ENCODE results near the gene LRRC40. TPM values are rescaled to one million over a fixed set of nuclear protein-coding genes. Genes with fewer than 3 reads are reported as not detected.
A peak's percentile ranks its signal among the peaks of the same experiment; 100 is the strongest.

LRRC40 gene
- total RNA-seq, 1 experiment from 2014 or later, result 15.9 TPM

DNA sequence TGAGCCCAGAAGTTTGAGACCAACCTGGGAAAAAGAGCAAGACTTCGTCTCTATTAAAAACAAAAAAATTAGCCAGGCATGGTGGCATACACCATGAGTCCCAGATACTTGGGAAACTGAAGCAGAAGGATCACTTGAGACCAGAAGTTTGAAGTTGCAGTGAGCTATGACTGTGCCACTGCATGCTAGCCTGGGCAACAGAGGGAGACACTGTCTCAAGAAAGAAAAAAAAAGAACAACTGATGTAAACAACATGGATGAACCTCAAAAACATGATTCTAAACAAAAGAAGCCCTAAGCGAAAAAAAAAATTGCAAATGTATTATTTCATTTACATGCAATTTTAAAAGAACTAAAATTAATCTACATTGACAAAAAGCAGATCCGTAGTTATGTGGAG lies 9.0 kb downstream of the LRRC40 start:
- Histone ChIP-seq H3K9me3 (ENCODE audit: control insufficient read depth, insufficient read depth, low read depth, low read length) (no peaks in the 10 kb centered on the region), H3K27ac (ENCODE audit: low read length) (no peak overlapping the region), H3K36me3 (ENCODE audit: control insufficient read depth, insufficient read depth, low read length) (no peaks in the 10 kb centered on the region), H3K27me3 (ENCODE audit: control insufficient read depth, insufficient read depth, low read length) (no peaks in the 10 kb centered on the region), H3K4me1 (ENCODE audit: control insufficient read depth, insufficient read depth, low read length) (no peaks in the 10 kb centered on the region), H3K4me3 (ENCODE audit: low read depth in 2 of 2, low read length in 2 of 2) (no peak overlapping the region)
- no peak for ATAC-seq
- intact Hi-C loops (cut with micrococcal nuclease; ENCODE audit: unreplicated experiment) (no loop called here), in situ Hi-C loops (cut with HindIII; ENCODE audit: low pct_unique_long_range_greater_than_20kb, low sequenced_read_pairs) (no loop called here)
- TF ChIP-seq, protein P1, sequence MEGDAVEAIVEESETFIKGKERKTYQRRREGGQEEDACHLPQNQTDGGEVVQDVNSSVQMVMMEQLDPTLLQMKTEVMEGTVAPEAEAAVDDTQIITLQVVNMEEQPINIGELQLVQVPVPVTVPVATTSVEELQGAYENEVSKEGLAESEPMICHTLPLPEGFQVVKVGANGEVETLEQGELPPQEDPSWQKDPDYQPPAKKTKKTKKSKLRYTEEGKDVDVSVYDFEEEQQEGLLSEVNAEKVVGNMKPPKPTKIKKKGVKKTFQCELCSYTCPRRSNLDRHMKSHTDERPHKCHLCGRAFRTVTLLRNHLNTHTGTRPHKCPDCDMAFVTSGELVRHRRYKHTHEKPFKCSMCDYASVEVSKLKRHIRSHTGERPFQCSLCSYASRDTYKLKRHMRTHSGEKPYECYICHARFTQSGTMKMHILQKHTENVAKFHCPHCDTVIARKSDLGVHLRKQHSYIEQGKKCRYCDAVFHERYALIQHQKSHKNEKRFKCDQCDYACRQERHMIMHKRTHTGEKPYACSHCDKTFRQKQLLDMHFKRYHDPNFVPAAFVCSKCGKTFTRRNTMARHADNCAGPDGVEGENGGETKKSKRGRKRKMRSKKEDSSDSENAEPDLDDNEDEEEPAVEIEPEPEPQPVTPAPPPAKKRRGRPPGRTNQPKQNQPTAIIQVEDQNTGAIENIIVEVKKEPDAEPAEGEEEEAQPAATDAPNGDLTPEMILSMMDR (IDR thresholded peaks at IDR 0.05), result peak; percentile 9; the same call in 1 of the 2 replicates
- TF ChIP-seq POLR2AphosphoS5 (IDR thresholded peaks at IDR 0.05; ENCODE audit: low read depth, low read length), result no peak
- TF ChIP-seq SIN3A (IDR thresholded peaks at IDR 0.05; ENCODE audit: borderline replicate concordance, insufficient read depth, low read depth, low read length), result no peak
- no peak for TF ChIP-seq TCF7L2 (IDR thresholded peaks at IDR 0.05; ENCODE audit: low read depth, low read length)
- POLR2A ChIA-PET, result no interaction called here
- CTCF ChIA-PET, result no interaction called here
- no TSS peak for BruUV-seq (replicated peaks)
- no peak for DNase-seq (ENCODE audit: low read depth, low spot score)

DNA sequence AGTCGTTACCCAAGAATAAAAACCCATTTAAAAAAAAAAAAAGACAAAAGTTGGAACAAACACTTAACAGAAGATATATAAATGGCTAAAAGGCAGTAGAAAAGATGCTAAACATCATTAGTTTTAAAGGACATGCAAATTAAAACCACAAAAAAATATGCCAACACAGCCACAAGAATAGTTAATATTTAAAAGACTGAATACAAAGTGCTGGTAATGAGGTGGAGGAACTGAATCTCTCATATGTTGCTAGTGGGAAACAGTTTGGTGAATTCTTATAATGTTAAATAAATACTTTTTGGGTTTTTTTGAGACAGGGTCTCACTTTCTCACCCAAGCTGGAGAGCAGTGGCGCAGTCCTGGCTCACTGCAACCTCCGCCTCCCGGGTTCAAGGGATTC lies 10.0 kb downstream of the LRRC40 start:
- Histone ChIP-seq H3K27me3 (ENCODE audit: control insufficient read depth, insufficient read depth, low read length) (no peaks in the 10 kb centered on the region), H3K27ac (ENCODE audit: low read length) (no peak overlapping the region), H3K4me1 (ENCODE audit: control insufficient read depth, insufficient read depth, low read length) (no peaks in the 10 kb centered on the region), H3K9me3 (ENCODE audit: control insufficient read depth, insufficient read depth, low read depth, low read length) (no peaks in the 10 kb centered on the region), H3K36me3 (ENCODE audit: control insufficient read depth, insufficient read depth, low read length) (no peaks in the 10 kb centered on the region), H3K4me3 (ENCODE audit: low read depth in 2 of 2, low read length in 2 of 2) (no peak overlapping the region)
- intact Hi-C loops (cut with micrococcal nuclease; ENCODE audit: unreplicated experiment), result no loop called here
- TF ChIP-seq TCF7L2 (IDR thresholded peaks at IDR 0.05; ENCODE audit: low read depth, low read length), result no peak
- no peak for TF ChIP-seq SIN3A (IDR thresholded peaks at IDR 0.05; ENCODE audit: borderline replicate concordance, insufficient read depth, low read depth, low read length)
- TF ChIP-seq, protein P2, sequence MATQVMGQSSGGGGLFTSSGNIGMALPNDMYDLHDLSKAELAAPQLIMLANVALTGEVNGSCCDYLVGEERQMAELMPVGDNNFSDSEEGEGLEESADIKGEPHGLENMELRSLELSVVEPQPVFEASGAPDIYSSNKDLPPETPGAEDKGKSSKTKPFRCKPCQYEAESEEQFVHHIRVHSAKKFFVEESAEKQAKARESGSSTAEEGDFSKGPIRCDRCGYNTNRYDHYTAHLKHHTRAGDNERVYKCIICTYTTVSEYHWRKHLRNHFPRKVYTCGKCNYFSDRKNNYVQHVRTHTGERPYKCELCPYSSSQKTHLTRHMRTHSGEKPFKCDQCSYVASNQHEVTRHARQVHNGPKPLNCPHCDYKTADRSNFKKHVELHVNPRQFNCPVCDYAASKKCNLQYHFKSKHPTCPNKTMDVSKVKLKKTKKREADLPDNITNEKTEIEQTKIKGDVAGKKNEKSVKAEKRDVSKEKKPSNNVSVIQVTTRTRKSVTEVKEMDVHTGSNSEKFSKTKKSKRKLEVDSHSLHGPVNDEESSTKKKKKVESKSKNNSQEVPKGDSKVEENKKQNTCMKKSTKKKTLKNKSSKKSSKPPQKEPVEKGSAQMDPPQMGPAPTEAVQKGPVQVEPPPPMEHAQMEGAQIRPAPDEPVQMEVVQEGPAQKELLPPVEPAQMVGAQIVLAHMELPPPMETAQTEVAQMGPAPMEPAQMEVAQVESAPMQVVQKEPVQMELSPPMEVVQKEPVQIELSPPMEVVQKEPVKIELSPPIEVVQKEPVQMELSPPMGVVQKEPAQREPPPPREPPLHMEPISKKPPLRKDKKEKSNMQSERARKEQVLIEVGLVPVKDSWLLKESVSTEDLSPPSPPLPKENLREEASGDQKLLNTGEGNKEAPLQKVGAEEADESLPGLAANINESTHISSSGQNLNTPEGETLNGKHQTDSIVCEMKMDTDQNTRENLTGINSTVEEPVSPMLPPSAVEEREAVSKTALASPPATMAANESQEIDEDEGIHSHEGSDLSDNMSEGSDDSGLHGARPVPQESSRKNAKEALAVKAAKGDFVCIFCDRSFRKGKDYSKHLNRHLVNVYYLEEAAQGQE (IDR thresholded peaks at IDR 0.05; ENCODE audit: insufficient read depth in 1 of 2, low read depth in 2 of 2, low read length in 1 of 2), result no peak
- TF ChIP-seq, protein P1 (IDR thresholded peaks at IDR 0.05), result no peak
- TF ChIP-seq POLR2AphosphoS5 (IDR thresholded peaks at IDR 0.05; ENCODE audit: low read depth, low read length), result no peak
- ATAC-seq (no peak), DNase-seq (ENCODE audit: low read depth, low spot score) (no peak)
- no TSS peak for BruUV-seq (replicated peaks)
- CTCF ChIA-PET, result no interaction called here
- POLR2A ChIA-PET, result no interaction called here
- in situ Hi-C loops (cut with HindIII; ENCODE audit: low pct_unique_long_range_greater_than_20kb, low sequenced_read_pairs), result no loop called here

All from Panc1 (cell line).